Transverse colon (tissue), 4 donors: ENCODE data around the gene CGNL1.

ENCODE experiments used
- CTCF ChIP-seq, 5 experiments: fragments of 200-600 bp in 3 of 5; fragments of 450-650 bp in 2 of 5; sonication (generic) in 3 of 5; IDR thresholded peaks; 1 replicate in 2 of 5; 2 replicates in 3 of 5; pipeline ENCODE4 v1.5.1; 2016 to 2017; ENCODE audit warnings: antibody characterized with exemption in 5 of 5, inconsistent platforms in 3 of 5, mild to moderate bottlenecking in 2 of 5, moderate library complexity in 1 of 5
- POLR2A ChIP-seq: fragments of 450-650 bp; IDR thresholded peaks from one replicate; pipeline ENCODE4 v1.6.1; 2016; ENCODE audit warnings: antibody characterized with exemption, mild to moderate bottlenecking, moderate library complexity
- POLR2AphosphoS5 ChIP-seq, 3 donors: sonication (generic); formaldehyde crosslinking; IDR thresholded peaks; one replicate each; pipeline ENCODE4 v1.6.1; 2016; ENCODE audit warnings: antibody characterized with exemption in 3 of 3

- TF ChIP-seq POLR2A = no peak
- TF ChIP-seq CTCF (IDR thresholded peaks at IDR 0.05) = no peak
- TF ChIP-seq POLR2AphosphoS5 (IDR thresholded peaks at IDR 0.05) = no peak
These were observed 172.0 kb downstream of the CGNL1 start for GRCh38 chr15:57548351-57548750.
